MM.1S (cell line): ENCODE results near the gene CFAP77.
"Not testable (repeated sequence)": the region's sequence is repeated elsewhere in the genome, so short reads cannot be mapped to it uniquely, and the experiment has no call there.

Source experiments
- DNase-seq: peaks from one replicate; pipeline ENCODE4 v3.0.0-alpha.2; 2015
- H2AFZ ChIP-seq: fragments of 300-600 bp; sonication (generic); 2 replicates; pipeline ENCODE4 v1.6.0; 2016; ENCODE audit warnings: antibody characterized with exemption, low read length
- H3F3A ChIP-seq: fragments of 300-600 bp; sonication (generic); 2 replicates; pipeline ENCODE4 v1.6.1; 2016; ENCODE audit warnings: mild to moderate bottlenecking, antibody characterized with exemption, low read length, moderate library complexity, mixed read lengths; ENCODE audit not compliant: insufficient read depth
- H3K27ac ChIP-seq: fragments of 300-600 bp; sonication (generic); 2 replicates; pipeline ENCODE4 v1.5.1; 2016; ENCODE audit warnings: mild to moderate bottlenecking, low read length
- H3K27me3 ChIP-seq: fragments of 300-600 bp; sonication (generic); replicated peaks from 2 replicates; pipeline ENCODE4 v1.6.0; 2016; ENCODE audit warnings: low read length; ENCODE audit not compliant: insufficient read depth
- H3K36me3 ChIP-seq: fragments of 300-600 bp; sonication (generic); replicated peaks from 2 replicates; pipeline ENCODE4 v1.6.1; 2016; ENCODE audit warnings: mild to moderate bottlenecking, low read length, mixed read lengths; ENCODE audit not compliant: insufficient read depth
- H3K4me1 ChIP-seq: fragments of 300-600 bp; sonication (generic); 2 replicates; pipeline ENCODE4 v1.6.1; 2016; ENCODE audit warnings: low read length, mixed read lengths
- H3K4me2 ChIP-seq: fragments of 300-600 bp; sonication (generic); 2 replicates; pipeline ENCODE4 v1.6.0; 2016; ENCODE audit warnings: low read depth, low read length
- H3K4me3 ChIP-seq: fragments of 300-600 bp; sonication (generic); 2 replicates; pipeline ENCODE4 v1.5.1; 2016; ENCODE audit warnings: low read length, mixed read lengths
- H3K79me2 ChIP-seq: fragments of 300-600 bp; sonication (generic); 2 replicates; pipeline ENCODE4 v1.6.1; 2016; ENCODE audit warnings: mixed run types, low read length, mixed read lengths
- H3K9ac ChIP-seq: fragments of 300-600 bp; sonication (generic); 2 replicates; pipeline ENCODE4 v1.6.1; 2016; ENCODE audit warnings: low read length, mixed read lengths
- H3K9me2 ChIP-seq: fragments of 300-600 bp; sonication (generic); replicated peaks from 2 replicates; pipeline ENCODE4 v1.6.1; 2016; ENCODE audit warnings: mild to moderate bottlenecking, low read length, mixed read lengths; ENCODE audit not compliant: insufficient read depth
- H3K9me3 ChIP-seq: fragments of 300-600 bp; sonication (generic); replicated peaks from 2 replicates; pipeline ENCODE4 v1.6.1; 2016; ENCODE audit warnings: mild to moderate bottlenecking, low read length, mixed read lengths; ENCODE audit not compliant: insufficient read depth
- H4K20me1 ChIP-seq: fragments of 300-600 bp; sonication (generic); 2 replicates; pipeline ENCODE4 v1.6.1; 2016; ENCODE audit warnings: mild to moderate bottlenecking, low read length, moderate library complexity, mixed read lengths; ENCODE audit not compliant: insufficient read depth
- EZH2 ChIP-seq: fragments of 300-600 bp; sonication (generic); optimal IDR thresholded peaks from 2 replicates; pipeline ENCODE3; 2017; ENCODE audit warnings: low read depth, mild to moderate bottlenecking, antibody characterized with exemption, low read length, mixed read lengths
- EZH2phosphoT487 ChIP-seq: fragments of 300-600 bp; sonication (generic); IDR thresholded peaks from 2 replicates; pipeline ENCODE4 v1.6.1; 2018; ENCODE audit warnings: antibody characterized with exemption, low read length
- TF ChIP-seq, protein P1 (sequence below): fragments of 300-600 bp; sonication (generic); IDR thresholded peaks from 2 replicates; pipeline ENCODE4 v1.5.1; 2016; ENCODE audit warnings: antibody characterized with exemption, low read length, mixed read lengths

Gene CFAP77

DNA sequence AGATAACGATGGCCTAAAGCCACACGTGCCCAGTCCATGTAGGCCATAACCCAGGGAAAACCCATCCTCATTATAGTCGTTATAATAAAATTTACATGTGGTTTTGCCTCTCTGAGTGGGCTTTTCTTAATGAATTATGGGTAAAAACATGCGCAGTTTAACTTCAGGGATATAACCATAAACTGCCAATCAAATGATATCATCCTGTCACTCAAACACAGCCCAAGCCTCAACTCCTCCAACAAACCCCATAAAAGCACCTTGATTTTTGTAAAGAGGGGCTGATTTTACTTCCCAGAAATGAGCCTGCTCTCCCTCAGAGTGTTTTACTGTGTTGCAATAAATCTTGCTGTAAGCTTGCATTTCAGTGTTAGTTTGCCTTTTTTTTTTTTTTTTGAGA is 39.4 kb upstream of the CFAP77 start:
- H3K4me3 ChIP-seq = no peak overlapping the region
- H3K27ac ChIP-seq = no peak overlapping the region

DNA sequence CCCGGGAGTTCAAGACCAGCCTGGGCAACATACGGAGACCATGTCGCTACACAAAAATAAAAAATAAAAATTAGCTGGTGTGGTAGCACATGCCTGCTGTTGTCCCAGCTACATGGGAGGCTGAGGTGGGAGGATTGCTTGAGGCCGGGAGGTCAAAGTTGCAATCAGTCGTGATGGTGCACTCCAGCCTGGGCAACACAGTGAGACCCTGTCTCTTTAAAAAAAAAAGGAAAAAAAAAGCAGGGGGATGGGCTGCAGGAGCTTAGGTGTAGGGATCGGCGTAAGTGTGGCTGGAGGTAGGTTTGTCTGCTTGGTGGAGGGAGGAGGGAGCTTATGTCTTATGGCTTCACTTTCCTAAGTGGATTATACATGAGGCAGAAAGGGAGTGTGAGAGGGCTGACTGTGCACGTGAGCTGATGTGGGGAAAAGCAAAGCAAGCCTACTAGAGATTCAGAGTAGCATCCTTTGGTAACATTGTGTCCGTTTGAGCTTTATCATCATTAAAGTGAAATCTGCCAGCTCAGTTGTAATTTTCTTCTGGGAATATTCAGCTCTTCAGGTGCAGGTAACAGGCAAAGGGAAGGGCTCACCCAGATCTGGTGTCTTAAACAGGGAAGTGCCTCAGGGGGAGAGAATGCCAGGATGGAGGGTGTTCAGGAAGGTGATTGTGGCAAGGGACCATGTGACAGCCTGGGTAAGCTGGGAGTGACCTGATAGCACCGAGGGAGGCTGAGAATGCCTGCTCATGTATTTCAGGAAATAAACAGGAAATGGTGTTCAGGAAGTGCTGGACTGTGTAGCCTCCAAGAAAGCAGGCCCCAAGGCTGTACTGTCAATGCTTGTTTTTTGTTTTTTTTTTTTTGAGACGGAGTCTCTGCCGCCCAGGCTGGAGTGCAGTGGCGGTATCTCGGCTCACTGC is 37.6 kb upstream of the CFAP77 start:
- Histone ChIP-seq H2AFZ (peak overlapping the region; percentile 61; the same call in 1 of the 2 replicates), H3K9me2 (no peaks in the 10 kb centered on the region), H3K27me3 (no peaks in the 10 kb centered on the region), H3K4me3 (no peak overlapping the region), H3K79me2 (no peaks in the 10 kb centered on the region), H3K4me2 (no peak overlapping the region), H4K20me1 (no peaks in the 10 kb centered on the region), H3K36me3 (no peaks in the 10 kb centered on the region), H3F3A (no peaks in the 10 kb centered on the region), H3K27ac (no peak overlapping the region), H3K9me3 (no peaks in the 10 kb centered on the region), H3K9ac (no peak overlapping the region), H3K4me1 (peaks cover 11% of the 10 kb centered on the region)
- peak; percentile 13 for DNase-seq
- TF ChIP-seq EZH2phosphoT487 = no peak
- TF ChIP-seq EZH2 = no peak
- TF ChIP-seq, protein P1, sequence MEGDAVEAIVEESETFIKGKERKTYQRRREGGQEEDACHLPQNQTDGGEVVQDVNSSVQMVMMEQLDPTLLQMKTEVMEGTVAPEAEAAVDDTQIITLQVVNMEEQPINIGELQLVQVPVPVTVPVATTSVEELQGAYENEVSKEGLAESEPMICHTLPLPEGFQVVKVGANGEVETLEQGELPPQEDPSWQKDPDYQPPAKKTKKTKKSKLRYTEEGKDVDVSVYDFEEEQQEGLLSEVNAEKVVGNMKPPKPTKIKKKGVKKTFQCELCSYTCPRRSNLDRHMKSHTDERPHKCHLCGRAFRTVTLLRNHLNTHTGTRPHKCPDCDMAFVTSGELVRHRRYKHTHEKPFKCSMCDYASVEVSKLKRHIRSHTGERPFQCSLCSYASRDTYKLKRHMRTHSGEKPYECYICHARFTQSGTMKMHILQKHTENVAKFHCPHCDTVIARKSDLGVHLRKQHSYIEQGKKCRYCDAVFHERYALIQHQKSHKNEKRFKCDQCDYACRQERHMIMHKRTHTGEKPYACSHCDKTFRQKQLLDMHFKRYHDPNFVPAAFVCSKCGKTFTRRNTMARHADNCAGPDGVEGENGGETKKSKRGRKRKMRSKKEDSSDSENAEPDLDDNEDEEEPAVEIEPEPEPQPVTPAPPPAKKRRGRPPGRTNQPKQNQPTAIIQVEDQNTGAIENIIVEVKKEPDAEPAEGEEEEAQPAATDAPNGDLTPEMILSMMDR = no peak

More for the DNA sequence above, 39.4 kb upstream of the CFAP77 start:
- Histone ChIP-seq H4K20me1 (no peaks in the 10 kb centered on the region), H3K9me3 (no peaks in the 10 kb centered on the region), H3K79me2 (no peaks in the 10 kb centered on the region), H3K27me3 (no peaks in the 10 kb centered on the region), H3K4me1 (peaks cover 11% of the 10 kb centered on the region), H2AFZ (no peak overlapping the region), H3K9ac (no peak overlapping the region), H3K9me2 (no peaks in the 10 kb centered on the region), H3K36me3 (no peaks in the 10 kb centered on the region), H3K4me2 (no peak overlapping the region), H3F3A (no peaks in the 10 kb centered on the region)
- TF ChIP-seq, protein P1 = no peak
- TF ChIP-seq EZH2phosphoT487 (no peak), EZH2 (no peak)
- no peak for DNase-seq

DNA sequence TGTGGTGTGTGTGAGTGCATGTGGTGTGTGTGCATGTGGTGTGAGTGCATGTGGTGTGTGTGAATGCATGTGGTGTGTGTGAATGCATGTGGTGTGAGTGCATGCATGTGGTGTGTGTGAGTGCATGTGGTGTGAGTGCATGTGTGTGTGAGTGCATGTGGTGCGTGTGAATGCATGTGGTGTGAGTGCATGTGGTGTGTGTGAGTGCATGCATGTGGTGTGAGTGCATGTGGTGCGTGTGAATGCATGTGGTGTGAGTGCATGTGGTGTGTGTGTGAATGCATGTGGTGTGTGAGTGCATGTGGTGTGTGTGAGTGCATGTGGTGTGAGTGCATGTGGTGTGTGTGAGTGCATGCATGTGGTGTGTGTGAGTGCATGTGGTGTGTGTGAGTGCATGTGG is 32.2 kb upstream of the CFAP77 start:
- H2AFZ ChIP-seq, H3K9me3 ChIP-seq, H3K4me2 ChIP-seq, H4K20me1 ChIP-seq, H3K4me3 ChIP-seq, H3K9me2 ChIP-seq, H3K27me3 ChIP-seq, H3K27ac ChIP-seq, H3K9ac ChIP-seq, DNase-seq, H3K36me3 ChIP-seq: not testable (repeated sequence)
- Histone ChIP-seq H3K79me2 (peaks cover 11% of the 10 kb centered on the region), H3F3A (peaks cover 12% of the 10 kb centered on the region), H3K4me1 (peaks cover 19% of the 10 kb centered on the region)

- H3K27ac ChIP-seq, DNase-seq, H3K4me2 ChIP-seq, H3K9me2 ChIP-seq, H3K9ac ChIP-seq, H3K4me3 ChIP-seq, H4K20me1 ChIP-seq, H3K27me3 ChIP-seq, H3K9me3 ChIP-seq, H3K36me3 ChIP-seq, H2AFZ ChIP-seq: not testable (repeated sequence)
- Histone ChIP-seq H3K4me1 (peaks cover 19% of the 10 kb centered on the region), H3F3A (peaks cover 12% of the 10 kb centered on the region), H3K79me2 (peaks cover 11% of the 10 kb centered on the region)
Measured at GRCh38 chr9:132378416-132378815, 31.6 kb upstream of the CFAP77 start.
